Cortex of kidney (tissue), 1 donor: ENCODE measurements around the gene CORO6.

Source experiments
- DNase-seq: peaks from one replicate; lab custom pipeline; 2025; lab: John Stamatoyannopoulos, UW

Gene CORO6

GRCh38 chr17:29591146-29591736, 31.5 kb downstream of the CORO6 start:
- DNase-seq: no peak

- no peak for DNase-seq
These were observed 32.1 kb downstream of the CORO6 start for GRCh38 chr17:29590411-29591145.

GRCh38 chr17:29589524-29590410, 32.9 kb downstream of the CORO6 start, which contains the start of gene GIT1:
TSS of gene GIT1 (minus strand) at chr17:29589648. CDS start at chr17:29589378, 270 bp downstream.
- DNase-seq: no peak

GRCh38 chr17:29588562-29589411, 33.9 kb downstream of the CORO6 start:
- no peak for DNase-seq

GRCh38 chr17:29588017-29588561, 34.6 kb downstream of the CORO6 start:
- DNase-seq: no peak

- DNase-seq: no peak
These were observed 35.1 kb downstream of the CORO6 start for GRCh38 chr17:29587591-29587990.

GRCh38 chr17:29586676-29587469, 35.8 kb downstream of the CORO6 start:
- no peak for DNase-seq

GRCh38 chr17:29585080-29585751, 37.5 kb downstream of the CORO6 start:
- DNase-seq: no peak

- DNase-seq: no peak
These were observed 38.1 kb downstream of the CORO6 start for GRCh38 chr17:29584452-29585079.

- no peak for DNase-seq
These were observed 39.1 kb downstream of the CORO6 start for GRCh38 chr17:29583324-29584248.

- no peak for DNase-seq
These were observed 39.9 kb downstream of the CORO6 start for GRCh38 chr17:29582772-29583171.

- no peak for DNase-seq
These were observed 40.4 kb downstream of the CORO6 start for GRCh38 chr17:29582254-29582765.

- DNase-seq: no peak
These were observed 41.0 kb downstream of the CORO6 start for GRCh38 chr17:29581583-29582253.

- DNase-seq: no peak
These were observed 42.6 kb downstream of the CORO6 start for GRCh38 chr17:29579866-29580771.

- DNase-seq: no peak
These were observed 43.9 kb downstream of the CORO6 start for GRCh38 chr17:29578626-29579485.
